Progenitor cell of endocrine pancreas (in vitro differentiated cells): ENCODE results near the gene MLLT3. TPM values are rescaled to one million over a fixed set of nuclear protein-coding genes. Genes with fewer than 3 reads are reported as not detected.

Experiments used
- DNase-seq: peaks from one replicate; pipeline ENCODE4 v3.0.0; 2021; ENCODE audit warnings: low spot score; ENCODE audit not compliant: unreplicated experiment
- H3K27ac Mint-ChIP-seq: 2 replicates; pipeline ENCODE4 v1.8.0; 2021; ENCODE audit warnings: mild to moderate bottlenecking, moderate library complexity, mixed read lengths
- H3K27me3 Mint-ChIP-seq: 2 replicates; pipeline ENCODE4 v1.8.0; 2021; ENCODE audit warnings: mixed read lengths
- H3K36me3 Mint-ChIP-seq: 2 replicates; pipeline ENCODE4 v1.8.0; 2022; ENCODE audit warnings: mixed read lengths; ENCODE audit not compliant: insufficient read depth
- H3K4me1 Mint-ChIP-seq: 2 replicates; pipeline ENCODE4 v1.8.0; 2021; ENCODE audit warnings: low read depth, mixed read lengths
- H3K4me3 Mint-ChIP-seq: 2 replicates; pipeline ENCODE4 v1.8.0; 2021; ENCODE audit warnings: low read depth, mild to moderate bottlenecking, moderate library complexity, mixed read lengths
- H3K9me3 Mint-ChIP-seq: 2 replicates; pipeline ENCODE4 v1.8.0; 2021; ENCODE audit warnings: low read depth, mixed read lengths
- CTCF ChIP-seq: fragments of 200-600 bp; sonication (generic); IDR thresholded peaks from one replicate; pipeline ENCODE4 v1.5.0; 2021; ENCODE audit warnings: antibody characterized with exemption, mild to moderate bottlenecking; ENCODE audit not compliant: unreplicated experiment
- total RNA-seq: library from RNA; stranded (reverse); gene quantifications from 2 replicates; pipeline ENCODE4 v1.2.1, GENCODE V29; 2021

MLLT3 gene
- total RNA-seq, 1 donor from 2014 or later: 25.8 TPM

GRCh38 chr9:20509466-20509865 is 112.8 kb downstream of the MLLT3 start:
- Mint-ChIP-seq H3K27ac (no peak overlapping the region), H3K4me3 (no peak overlapping the region), H3K9me3 (peaks cover 4% of the 10 kb centered on the region), H3K36me3 (no peaks in the 10 kb centered on the region), H3K4me1 (peaks cover 2% of the 10 kb centered on the region), H3K27me3 (no peaks in the 10 kb centered on the region)
- TF ChIP-seq CTCF: no peak
- no peak for DNase-seq

- TF ChIP-seq CTCF: no peak
- Mint-ChIP-seq H3K36me3 (no peaks in the 10 kb centered on the region), H3K4me3 (no peak overlapping the region), H3K27me3 (no peaks in the 10 kb centered on the region), H3K4me1 (peaks cover 2% of the 10 kb centered on the region), H3K9me3 (peaks cover 8% of the 10 kb centered on the region), H3K27ac (no peak overlapping the region)
- DNase-seq: no peak
These were observed 114.1 kb downstream of the MLLT3 start for GRCh38 chr9:20508242-20508641.

GRCh38 chr9:20507431-20507830 is 114.9 kb downstream of the MLLT3 start:
- Mint-ChIP-seq H3K27me3 (no peaks in the 10 kb centered on the region), H3K4me3 (no peak overlapping the region), H3K27ac (no peak overlapping the region), H3K9me3 (peaks cover 8% of the 10 kb centered on the region), H3K36me3 (no peaks in the 10 kb centered on the region), H3K4me1 (peaks cover 6% of the 10 kb centered on the region)
- no peak for DNase-seq
- no peak for TF ChIP-seq CTCF

- Mint-ChIP-seq H3K9me3 (peaks cover 8% of the 10 kb centered on the region), H3K4me3 (no peak overlapping the region), H3K36me3 (no peaks in the 10 kb centered on the region), H3K27me3 (no peaks in the 10 kb centered on the region), H3K27ac (no peak overlapping the region), H3K4me1 (peaks cover 6% of the 10 kb centered on the region)
- no peak for DNase-seq
- TF ChIP-seq CTCF: no peak
These were observed 116.0 kb downstream of the MLLT3 start for GRCh38 chr9:20506099-20506900.

GRCh38 chr9:20505574-20505973 is 116.7 kb downstream of the MLLT3 start:
- H3K36me3 Mint-ChIP-seq: no peaks in the 10 kb centered on the region
- no peak overlapping the region for H3K27ac Mint-ChIP-seq
- TF ChIP-seq CTCF: no peak
- H3K27me3 Mint-ChIP-seq: no peaks in the 10 kb centered on the region
- no peak overlapping the region for H3K4me3 Mint-ChIP-seq
- DNase-seq: no peak
- H3K4me1 Mint-ChIP-seq: peaks cover 6% of the 10 kb centered on the region
- peaks cover 8% of the 10 kb centered on the region for H3K9me3 Mint-ChIP-seq
